Fibroblast of villous mesenchyme (primary cell): ENCODE results near the gene PCDHGA8. TPM values are rescaled to one million over a fixed set of nuclear protein-coding genes. Genes with fewer than 3 reads are reported as not detected.

Experiments
- DNase-seq: peaks from one replicate; pipeline ENCODE4 v3.0.0-alpha.2; 2010; ENCODE audit warnings: low read depth
- H3K4me3 ChIP-seq: 2 replicates; pipeline ENCODE4 v1.5.1; 2011; ENCODE audit warnings: low read depth, mild to moderate bottlenecking, low read length
- CTCF ChIP-seq: IDR thresholded peaks from 2 replicates; pipeline ENCODE4 v1.5.1; 2012; ENCODE audit warnings: low read depth, mild to moderate bottlenecking, low read length; ENCODE audit not compliant: insufficient read depth
- total RNA-seq: library from RNA; depleted of rRNA; stranded (reverse); fragments of >200 nt; gene quantifications from 2 replicates; pipeline ENCODE4 v1.2.3, GENCODE V29; 2012

Gene PCDHGA8
- total RNA-seq, 1 donor = 3.0 TPM

DNA sequence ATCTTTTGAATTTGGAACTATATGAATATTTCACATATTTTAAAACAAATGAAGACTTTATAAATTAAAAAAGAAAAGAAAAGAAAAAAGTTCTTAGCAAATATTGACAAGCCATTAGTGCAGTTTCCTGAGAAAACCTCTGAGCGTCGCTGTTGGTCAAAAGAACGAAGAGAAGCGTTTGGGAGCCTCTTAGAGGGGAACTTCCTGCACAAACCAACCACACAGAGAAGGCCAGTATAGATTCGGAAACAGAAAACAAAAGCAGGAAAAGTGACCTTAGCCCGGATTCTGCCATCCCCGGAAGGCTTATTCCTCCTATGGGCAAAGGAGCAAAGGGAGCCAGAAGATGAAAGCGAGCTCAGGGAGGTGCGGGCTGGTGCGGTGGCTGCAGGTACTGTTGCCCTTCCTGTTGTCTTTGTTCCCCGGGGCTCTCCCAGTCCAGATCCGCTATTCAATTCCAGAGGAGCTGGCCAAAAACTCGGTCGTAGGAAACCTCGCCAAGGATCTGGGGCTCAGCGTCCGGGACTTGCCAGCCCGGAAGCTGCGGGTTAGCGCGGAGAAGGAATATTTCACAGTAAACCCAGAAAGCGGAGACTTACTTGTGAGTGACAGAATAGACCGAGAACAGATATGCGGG, 32.5 kb upstream of the PCDHGA8 start, which contains the start of gene PCDHGB2:
Gene PCDHGB2 (plus strand): TSS at position 205 of the 637 bp plus-strand sequence. CDS start 142 bp downstream, at position 347.
- peak; percentile 40 for TF ChIP-seq CTCF
- DNase-seq = peak; percentile 51

GRCh38 chr5:141360685-141361084, 31.7 kb upstream of the PCDHGA8 start:
- H3K4me3 ChIP-seq = no peak overlapping the region
- DNase-seq = no peak
- TF ChIP-seq CTCF = no peak

More for the DNA sequence above, 32.5 kb upstream of the PCDHGA8 start, which contains the start of gene PCDHGB2:
- H3K4me3 ChIP-seq = peak within 1 kb of the TSS; percentile 48

DNA sequence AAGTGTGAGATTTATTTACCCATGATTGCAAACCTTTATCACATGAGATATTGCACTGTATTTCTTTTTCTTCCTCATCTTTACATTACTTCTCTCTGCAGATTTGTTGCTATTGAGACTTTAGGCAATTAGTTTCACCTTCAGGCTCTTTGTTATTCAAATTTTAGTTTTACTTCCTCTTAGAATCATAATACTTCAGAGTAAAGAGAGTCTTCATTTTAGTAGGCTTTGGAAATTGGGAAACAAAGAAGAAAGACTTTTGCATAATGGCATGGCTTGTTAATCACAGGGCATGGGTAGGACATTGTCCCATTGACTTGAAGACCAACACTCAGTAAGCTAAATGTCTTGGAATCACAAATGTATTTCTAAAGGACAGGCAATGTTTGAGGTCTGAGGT, 29.7 kb upstream of the PCDHGA8 start:
- H3K4me3 ChIP-seq = no peak overlapping the region
- TF ChIP-seq CTCF = no peak
- DNase-seq = no peak

DNA sequence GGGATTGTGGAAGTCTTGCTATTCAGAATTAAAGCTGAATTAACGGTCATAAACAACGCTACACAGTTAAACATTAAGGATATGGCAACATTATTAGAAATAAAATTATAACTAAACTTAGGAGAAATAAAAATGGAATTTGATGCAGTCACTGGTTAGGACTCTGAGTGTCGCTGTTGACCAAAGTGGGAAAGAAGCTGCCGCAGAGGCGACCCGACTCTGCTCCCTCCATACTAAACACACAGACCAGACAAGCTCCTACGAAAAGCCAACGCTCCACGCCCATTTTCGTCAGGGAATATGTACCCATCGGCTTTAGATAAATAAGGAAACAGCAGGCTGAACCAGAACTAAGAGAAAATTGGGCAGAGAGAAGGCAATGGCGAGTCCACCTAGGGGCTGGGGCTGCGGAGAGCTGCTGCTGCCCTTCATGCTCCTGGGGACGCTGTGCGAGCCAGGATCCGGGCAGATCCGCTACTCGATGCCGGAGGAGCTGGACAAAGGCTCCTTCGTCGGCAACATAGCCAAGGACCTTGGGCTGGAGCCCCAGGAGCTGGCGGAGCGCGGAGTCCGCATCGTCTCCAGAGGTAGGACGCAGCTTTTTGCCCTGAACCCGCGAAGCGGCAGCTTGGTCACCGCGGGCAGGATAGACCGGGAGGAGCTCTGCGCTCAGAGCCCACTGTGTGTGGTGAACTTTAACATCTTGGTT, 28.3 kb upstream of the PCDHGA8 start, which contains the start of gene PCDHGA5:
Gene PCDHGA5 (plus strand): TSS at position 211 of the 709 bp plus-strand sequence. CDS start 169 bp downstream, at position 380.
- DNase-seq = no peak
- TF ChIP-seq CTCF = peak; percentile 2
- H3K4me3 ChIP-seq = no peak within 1 kb of the TSS

DNA sequence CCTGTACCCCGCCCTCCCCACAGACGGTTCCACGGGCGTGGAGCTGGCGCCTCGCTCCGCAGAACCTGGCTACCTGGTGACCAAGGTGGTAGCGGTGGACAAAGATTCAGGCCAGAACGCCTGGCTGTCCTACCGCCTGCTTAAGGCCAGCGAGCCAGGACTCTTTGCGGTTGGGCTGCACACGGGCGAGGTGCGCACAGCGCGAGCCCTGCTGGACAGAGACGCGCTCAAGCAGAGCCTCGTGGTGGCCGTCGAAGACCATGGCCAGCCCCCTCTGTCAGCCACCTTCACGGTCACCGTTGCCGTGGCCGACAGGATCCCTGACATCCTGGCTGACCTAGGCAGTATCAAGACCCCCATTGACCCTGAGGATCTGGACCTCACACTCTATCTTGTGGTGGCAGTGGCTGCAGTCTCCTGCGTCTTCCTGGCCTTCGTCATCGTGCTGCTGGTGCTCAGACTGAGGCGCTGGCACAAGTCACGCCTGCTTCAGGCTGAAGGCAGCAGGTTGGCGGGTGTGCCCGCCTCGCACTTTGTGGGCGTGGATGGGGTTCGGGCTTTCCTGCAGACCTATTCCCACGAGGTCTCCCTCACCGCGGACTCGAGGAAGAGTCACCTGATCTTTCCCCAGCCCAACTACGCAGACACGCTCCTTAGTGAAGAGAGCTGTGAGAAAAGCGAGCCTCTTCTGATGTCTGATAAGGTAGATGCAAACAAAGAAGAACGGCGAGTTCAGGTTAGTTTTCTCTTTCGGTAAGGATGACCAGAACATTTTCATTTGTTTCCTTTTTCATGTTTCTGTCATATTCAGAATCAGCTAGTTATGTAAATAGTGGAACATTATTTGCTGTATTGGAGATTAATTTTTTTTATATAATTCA, 26.2 kb upstream of the PCDHGA8 start:
- no peak for DNase-seq
- no peak for TF ChIP-seq CTCF
- no peak overlapping the region for H3K4me3 ChIP-seq

DNA sequence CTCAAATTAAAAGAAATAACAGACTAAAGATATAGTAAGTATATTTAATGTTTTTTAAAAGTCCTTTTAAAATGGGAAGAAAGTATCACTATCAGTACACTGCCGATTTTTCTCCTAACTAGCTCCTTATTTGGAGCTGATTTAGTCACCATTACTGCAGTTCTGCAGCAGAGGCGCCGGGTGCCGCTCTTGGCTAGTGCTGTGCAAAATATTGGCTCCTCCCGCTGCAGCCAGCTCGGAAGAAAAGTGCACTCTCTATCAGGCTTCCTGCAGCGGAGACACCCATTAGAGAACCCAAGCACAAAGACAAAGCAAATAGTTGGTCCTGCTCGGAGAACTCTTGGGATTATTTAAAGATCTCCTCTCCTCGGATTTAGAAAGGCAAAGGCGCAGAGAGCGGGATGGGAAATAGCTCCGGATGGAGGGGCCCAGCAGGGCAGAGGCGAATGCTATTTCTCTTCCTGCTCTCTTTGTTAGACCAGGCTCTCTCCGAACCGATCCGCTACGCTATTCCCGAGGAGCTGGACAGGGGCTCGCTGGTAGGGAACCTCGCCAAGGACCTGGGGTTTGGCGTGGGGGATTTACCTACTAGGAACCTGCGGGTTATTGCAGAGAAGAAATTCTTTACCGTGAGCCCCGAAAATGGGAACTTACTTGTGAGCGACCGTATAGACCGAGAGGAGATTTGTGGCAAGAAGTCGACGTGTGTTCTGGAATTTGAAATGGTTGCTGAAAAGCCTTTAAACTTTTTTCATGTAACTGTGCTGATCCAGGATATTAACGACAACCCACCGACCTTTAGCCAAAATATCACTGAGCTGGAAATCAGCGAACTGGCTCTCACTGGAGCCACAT, 22.2 kb upstream of the PCDHGA8 start, which contains the start of gene PCDHGB3:
Gene PCDHGB3 (plus strand): TSS at position 249 of the 855 bp plus-strand sequence. CDS start 153 bp downstream, at position 402.
- peak within 1 kb of the TSS; percentile 31 for H3K4me3 ChIP-seq
- DNase-seq = peak; percentile 54

More for the DNA sequence above, 22.2 kb upstream of the PCDHGA8 start, which contains the start of gene PCDHGB3:
- TF ChIP-seq CTCF = peak; percentile 50
